ENCODE measurements around the gene POFUT1.
"Not testable (repeated sequence)": the region's sequence is repeated elsewhere in the genome, so short reads cannot be mapped to it uniquely, and the experiment has no call there.

The POFUT1 gene

GRCh38 chr20:32207626-32208498, at the start of gene POFUT1, which contains the start of gene PLAGL2:
Gene POFUT1, plus strand, starts transcription at chr20:32207880. Its CDS starts 62 bp downstream, at chr20:32207942.
Gene PLAGL2, minus strand, starts transcription at chr20:32207743. Its CDS starts 5,565 bp downstream, at chr20:32202178.
- DNase-seq, result peak; percentile 85 to 90

- DNase-seq, result no peak
These were observed 49.3 kb upstream of the POFUT1 start for GRCh38 chr20:32158351-32158750.

GRCh38 chr20:32158943-32159660, 48.6 kb upstream of the POFUT1 start:
- DNase-seq, result no peak

- no peak for DNase-seq
These were observed 47.9 kb upstream of the POFUT1 start for GRCh38 chr20:32159766-32160221.

GRCh38 chr20:32160341-32160740, 47.3 kb upstream of the POFUT1 start:
- no peak for DNase-seq

GRCh38 chr20:32162351-32162750, 45.3 kb upstream of the POFUT1 start:
- no peak for DNase-seq

GRCh38 chr20:32163951-32164350, 43.7 kb upstream of the POFUT1 start:
- DNase-seq, result no peak

GRCh38 chr20:32164984-32165735, 42.5 kb upstream of the POFUT1 start:
- no peak for DNase-seq

- DNase-seq, result no peak
These were observed 41.7 kb upstream of the POFUT1 start for GRCh38 chr20:32165836-32166545.

- DNase-seq, result no peak
These were observed 40.1 kb upstream of the POFUT1 start for GRCh38 chr20:32167552-32167951.

GRCh38 chr20:32168184-32168910, 39.3 kb upstream of the POFUT1 start:
- DNase-seq, result no peak

- not testable (repeated sequence) for DNase-seq
These were observed 30.0 kb upstream of the POFUT1 start for GRCh38 chr20:32177696-32178095.

- DNase-seq, result no peak
These were observed 28.2 kb upstream of the POFUT1 start for GRCh38 chr20:32179515-32179914.

GRCh38 chr20:32179934-32180333, 27.7 kb upstream of the POFUT1 start:
- DNase-seq, result no peak

- DNase-seq, result no peak
These were observed 26.1 kb upstream of the POFUT1 start for GRCh38 chr20:32181606-32182005.

GRCh38 chr20:32183947-32184635, 23.6 kb upstream of the POFUT1 start:
- DNase-seq, result no peak

- DNase-seq, result no peak
These were observed 22.6 kb upstream of the POFUT1 start for GRCh38 chr20:32184961-32185603.

GRCh38 chr20:32186506-32186905, 21.2 kb upstream of the POFUT1 start:
- DNase-seq, result no peak

GRCh38 chr20:32188376-32189122, 19.1 kb upstream of the POFUT1 start:
- DNase-seq, result no peak

- DNase-seq, result no peak
These were observed 18.6 kb upstream of the POFUT1 start for GRCh38 chr20:32189123-32189410.

Measured in stimulated activated CD4-positive, alpha-beta T cell treated with anti-CD3 and anti-CD28 coated beads, Interleukin-2, amount 100 ng/mL, for 48 hours (primary cell).